NCI-H446 treated with DMSO at 0.1 percent for 48 hours (cell line): ENCODE measurements around the gene BCL11A.
"Not testable (repeated sequence)": the region's sequence is repeated elsewhere in the genome, so short reads cannot be mapped to it uniquely, and the experiment has no call there.

Experiments used
- DNase-seq: peaks from one replicate; lab custom pipeline; 2025; lab: John Stamatoyannopoulos, UW

The BCL11A gene

GRCh38 chr2:60432035-60432601 lies 121.3 kb downstream of the BCL11A start:
- DNase-seq, result no peak

- DNase-seq, result no peak
Measured at GRCh38 chr2:60429681-60430080, 123.8 kb downstream of the BCL11A start.

DNA sequence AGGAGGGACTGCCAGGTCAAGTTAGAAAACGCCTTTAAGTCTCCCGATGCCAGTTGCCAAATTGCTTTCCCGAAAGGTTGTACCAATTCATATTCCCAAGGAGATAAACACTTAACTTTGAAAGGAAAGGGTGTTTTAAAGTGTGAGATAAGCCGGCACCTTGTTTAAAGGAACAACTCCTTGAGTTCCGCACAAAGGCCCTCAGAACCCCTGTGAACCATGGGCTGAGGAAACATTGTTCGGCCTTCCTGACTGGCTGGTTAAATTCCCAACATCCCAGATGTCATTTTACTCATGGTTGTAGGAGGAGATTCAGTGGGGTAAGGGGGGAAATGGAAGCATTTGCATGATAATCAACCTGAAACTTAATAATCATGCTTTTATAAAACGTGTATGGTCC lies 126.6 kb downstream of the BCL11A start:
- no peak for DNase-seq

- no peak for DNase-seq
Measured at GRCh38 chr2:60426341-60426740, 127.1 kb downstream of the BCL11A start.

DNA sequence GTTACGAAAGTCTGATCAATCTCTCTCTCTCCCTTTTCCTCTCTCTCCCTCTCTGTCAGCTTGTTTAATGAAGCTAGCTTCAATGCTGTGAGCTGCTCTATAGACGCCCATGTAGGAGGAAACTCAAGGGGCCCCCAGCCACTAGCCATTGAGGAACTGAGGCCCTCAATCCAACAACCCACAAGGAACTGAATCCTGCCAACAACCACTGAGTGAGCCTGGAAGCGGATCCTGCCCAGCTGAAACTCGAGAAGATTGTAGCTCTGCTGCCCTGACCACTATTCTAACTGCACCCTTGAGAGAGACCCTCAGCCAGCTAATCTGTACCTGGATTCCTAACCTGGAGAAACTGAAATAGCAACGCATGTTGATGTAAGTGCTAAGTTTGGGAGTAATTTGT lies 129.2 kb downstream of the BCL11A start:
- no peak for DNase-seq

- DNase-seq, result no peak
Measured at GRCh38 chr2:60423505-60423904, 129.9 kb downstream of the BCL11A start.

DNA sequence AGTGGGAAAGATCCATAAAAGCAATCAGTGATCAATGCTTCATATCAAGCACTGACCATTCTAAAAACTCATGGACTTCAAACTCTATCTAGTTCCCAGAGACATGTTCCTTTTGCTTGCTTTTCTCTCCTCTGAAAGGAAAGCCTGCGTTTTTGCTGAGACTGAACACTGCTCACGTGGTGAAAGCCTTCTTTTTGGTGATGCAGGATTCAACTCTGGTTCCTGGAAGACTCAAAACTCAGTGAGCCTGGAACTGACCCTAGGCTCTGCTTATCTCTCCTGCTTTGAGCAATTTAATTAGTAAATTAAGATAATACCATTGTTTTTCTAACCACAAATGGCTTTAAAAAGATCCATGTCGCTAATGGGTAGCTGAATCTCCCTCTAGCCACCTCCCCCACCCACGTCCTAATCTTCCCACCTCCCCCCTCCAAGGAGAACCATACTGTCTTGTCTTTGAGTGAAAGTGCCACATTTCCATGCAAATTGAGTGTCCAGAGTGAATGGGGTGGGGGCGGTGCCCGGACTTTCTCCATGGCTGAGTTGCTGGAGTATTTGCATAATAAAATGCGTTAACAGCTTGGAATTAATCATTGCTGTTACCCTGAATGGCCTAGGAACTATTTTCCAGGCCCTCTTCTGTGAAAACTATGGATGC lies 130.5 kb downstream of the BCL11A start:
- no peak for DNase-seq

- DNase-seq, result not testable (repeated sequence)
Measured at GRCh38 chr2:60417210-60417609, 136.2 kb downstream of the BCL11A start.

DNA sequence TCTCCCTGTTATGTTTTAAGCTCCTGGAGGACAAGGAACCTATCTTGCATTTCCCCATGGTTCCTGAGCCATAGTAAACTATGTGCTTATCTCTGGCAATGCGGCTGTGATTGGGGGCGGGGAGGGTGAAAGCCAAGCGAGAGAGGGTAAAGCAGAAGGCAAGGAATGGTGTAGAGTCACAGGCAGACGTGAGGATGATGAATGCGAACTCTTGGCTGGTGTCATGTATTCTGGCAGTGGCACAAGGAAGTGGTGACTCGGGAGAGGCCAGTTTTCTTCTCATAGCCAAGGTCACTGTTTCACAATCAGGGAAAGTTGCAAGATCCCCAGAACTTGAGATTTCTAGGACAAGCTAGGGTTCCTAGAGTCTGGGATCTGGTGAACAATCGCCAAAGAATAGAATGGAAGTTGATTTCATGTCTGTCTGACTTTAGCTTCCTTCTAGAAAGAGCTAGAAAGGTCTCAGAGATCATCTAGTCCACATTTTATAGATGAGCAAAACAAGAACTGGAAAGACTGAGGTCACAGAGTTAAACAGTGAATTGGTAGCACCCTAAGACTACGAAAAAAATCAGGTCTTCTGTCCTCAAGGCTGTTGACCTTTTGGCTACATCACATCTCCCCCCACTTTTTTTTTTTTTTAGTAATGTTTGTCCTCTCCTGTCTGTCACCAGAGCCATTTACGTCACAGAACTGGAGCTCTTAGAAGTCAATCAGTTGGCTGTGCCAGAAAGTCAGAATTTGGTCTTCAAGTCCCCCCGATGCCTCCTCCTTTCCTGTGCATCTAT lies 137.0 kb downstream of the BCL11A start:
- DNase-seq, result no peak

DNA sequence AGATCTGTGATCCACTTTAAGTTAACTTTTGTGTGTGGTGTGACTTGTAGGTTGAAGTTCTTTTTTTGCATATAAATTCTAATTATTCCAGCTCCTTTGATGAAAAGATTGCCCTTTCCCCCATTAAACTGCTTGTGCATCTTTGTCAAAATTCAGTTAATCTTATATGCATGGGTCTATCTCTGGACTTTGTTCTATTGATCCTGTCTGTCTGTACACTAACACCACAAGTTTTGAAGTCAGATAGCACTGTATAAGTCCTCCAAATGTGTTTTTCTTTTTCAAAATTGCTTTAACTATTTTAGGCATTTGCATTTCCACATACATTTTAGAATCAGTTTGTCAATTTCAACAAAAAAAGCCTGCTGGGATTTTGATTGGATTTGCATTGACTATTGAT lies 137.6 kb downstream of the BCL11A start:
- DNase-seq, result no peak

- no peak for DNase-seq
Measured at GRCh38 chr2:60414495-60415138, 138.8 kb downstream of the BCL11A start.

DNA sequence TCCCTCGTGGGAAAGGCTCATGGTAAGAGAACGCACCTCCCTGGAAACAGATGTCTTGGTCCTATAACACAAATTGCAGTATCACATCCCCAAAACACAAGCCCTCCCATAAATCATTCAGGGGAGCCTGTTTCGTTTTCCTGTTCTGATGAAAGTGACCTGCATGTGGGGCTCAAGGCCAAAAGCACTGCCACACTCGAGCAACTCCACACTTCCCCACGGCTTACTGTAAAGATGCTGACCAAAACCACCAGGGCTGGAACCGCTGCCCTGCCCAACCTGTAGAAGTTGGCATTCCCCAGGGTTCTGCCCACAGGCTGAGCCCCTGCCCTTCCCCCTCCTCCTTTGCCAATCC lies 139.7 kb downstream of the BCL11A start:
- no peak for DNase-seq

GRCh38 chr2:60413069-60413813 lies 140.2 kb downstream of the BCL11A start:
- no peak for DNase-seq

DNA sequence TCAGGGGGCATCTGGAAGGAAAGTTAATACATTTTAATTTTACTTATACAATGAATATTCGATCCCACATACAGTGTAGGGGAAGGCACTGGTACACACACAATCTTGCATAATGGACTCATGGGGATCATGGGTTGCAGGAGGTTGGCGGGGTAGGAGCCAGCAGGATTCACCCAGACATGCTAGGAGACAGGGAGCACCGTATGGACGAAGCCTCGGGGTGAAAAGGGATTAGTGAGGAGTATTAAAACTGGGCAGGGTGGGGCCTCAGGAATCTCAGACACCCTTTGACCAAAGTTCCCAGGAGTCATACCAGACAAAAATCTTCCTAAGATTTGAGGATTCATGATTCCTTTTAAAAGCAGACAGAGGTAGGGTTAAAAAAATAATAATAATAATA lies 140.8 kb downstream of the BCL11A start:
- DNase-seq, result no peak

DNA sequence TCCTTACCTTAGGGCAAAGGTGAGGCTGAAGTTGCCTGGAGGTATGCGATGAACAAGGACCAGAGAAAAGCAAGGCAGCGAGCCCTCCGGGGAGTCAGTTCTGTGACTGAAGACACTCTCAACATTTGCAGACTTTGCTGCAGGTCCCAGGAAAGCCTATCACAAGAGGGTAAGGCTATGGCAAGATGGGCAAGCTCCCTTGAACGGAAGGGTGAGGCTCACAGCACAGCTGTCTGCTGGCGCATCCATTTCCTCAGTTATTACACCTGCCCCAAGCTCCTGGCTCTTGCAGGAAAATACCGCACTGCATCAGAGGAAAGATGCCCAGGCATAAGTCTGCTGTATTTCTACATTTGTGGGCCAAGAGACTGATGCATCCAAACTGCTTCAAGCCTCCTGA lies 141.4 kb downstream of the BCL11A start:
- DNase-seq, result no peak

DNA sequence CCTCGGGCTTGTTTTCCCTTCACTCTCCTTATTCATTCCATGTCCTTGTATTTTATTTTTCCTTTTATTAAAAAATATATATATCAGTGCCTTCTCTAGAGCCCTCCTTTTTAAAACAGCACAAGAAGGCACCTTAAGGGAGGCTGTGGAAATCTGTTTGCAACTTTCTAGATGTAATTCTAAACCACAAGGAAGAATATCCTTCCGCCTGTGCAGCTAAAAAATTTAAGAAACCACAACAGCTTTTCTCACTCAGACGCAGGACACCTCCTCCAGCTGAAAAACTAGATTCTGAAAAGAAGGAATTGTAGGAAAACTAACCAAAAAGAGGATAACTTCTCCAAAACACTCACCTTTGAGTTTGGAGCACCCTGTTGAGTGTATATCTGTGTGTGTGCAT lies 142.2 kb downstream of the BCL11A start:
- DNase-seq, result no peak

DNA sequence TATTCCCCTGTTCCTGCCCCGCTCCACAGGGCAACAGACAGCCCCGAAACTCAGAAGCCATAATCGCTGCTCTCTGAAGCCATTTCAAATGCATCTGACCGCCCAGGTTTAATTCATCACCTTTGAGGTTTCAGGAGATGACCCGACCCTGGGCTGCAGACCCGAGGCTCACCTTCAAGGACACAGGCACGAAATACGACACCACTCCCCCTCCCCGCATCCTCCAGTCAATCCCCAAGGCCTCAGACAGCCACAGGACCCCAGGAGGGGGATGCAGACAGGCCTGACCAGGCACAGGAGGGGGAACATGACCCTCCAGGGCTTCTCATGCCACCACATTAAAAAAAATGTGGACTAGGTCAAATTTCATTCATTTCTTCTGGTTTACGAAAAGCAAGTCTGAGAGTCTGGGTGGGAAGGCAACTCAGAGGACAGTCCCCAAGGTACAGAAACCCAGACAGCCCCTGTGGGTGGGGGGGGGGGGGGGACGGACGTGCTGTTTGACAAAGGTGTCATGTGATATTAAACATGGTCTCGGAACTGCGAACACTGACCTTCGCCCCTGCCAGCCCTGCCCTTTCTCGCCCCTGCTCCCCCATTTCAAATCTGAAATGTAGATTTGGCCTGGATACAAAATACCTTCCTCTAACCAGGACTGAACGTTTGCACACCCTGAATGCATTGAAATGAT lies 142.9 kb downstream of the BCL11A start:
- no peak for DNase-seq

- DNase-seq, result no peak
Measured at GRCh38 chr2:60409531-60409871, 144.0 kb downstream of the BCL11A start.

- no peak for DNase-seq
Measured at GRCh38 chr2:60408811-60409530, 144.5 kb downstream of the BCL11A start.

- DNase-seq, result no peak
Measured at GRCh38 chr2:60408207-60408606, 145.2 kb downstream of the BCL11A start.

- no peak for DNase-seq
Measured at GRCh38 chr2:60407398-60407797, 146.1 kb downstream of the BCL11A start.
